ACC112 (cell line): ENCODE results near the gene INPP5E.

Source experiments
- H2AFZ ChIP-seq: fragments of 200-600 bp; sonication (generic); one replicate; pipeline ENCODE4 v1.6.0; 2017; ENCODE audit warnings: antibody characterized with exemption, low read length; ENCODE audit not compliant: unreplicated experiment
- H3K27ac ChIP-seq: fragments of 200-600 bp; sonication (generic); 2 replicates; pipeline ENCODE4 v1.5.1; 2014; ENCODE audit warnings: low read depth, mild to moderate bottlenecking, antibody characterized with exemption, low read length, moderate library complexity
- H3K27me3 ChIP-seq: fragments of 200-600 bp; sonication (generic); 2 replicates; pipeline ENCODE4 v1.6.1; 2014; ENCODE audit warnings: mild to moderate bottlenecking, antibody characterized with exemption, low read length, moderate library complexity, mixed read lengths; ENCODE audit not compliant: insufficient read depth
- H3K36me3 ChIP-seq: fragments of 200-600 bp; sonication (generic); 2 replicates; pipeline ENCODE4 v1.6.1; 2016; ENCODE audit warnings: mild to moderate bottlenecking, antibody characterized with exemption, low read length, moderate library complexity, mixed read lengths; ENCODE audit not compliant: insufficient read depth
- H3K4me1 ChIP-seq: fragments of 200-600 bp; sonication (generic); one replicate; pipeline ENCODE4 v1.6.1; 2016; ENCODE audit warnings: low read length, mixed read lengths; ENCODE audit not compliant: insufficient read depth, unreplicated experiment, control insufficient read depth
- H3K4me3 ChIP-seq: fragments of 200-600 bp; sonication (generic); 2 replicates; pipeline ENCODE4 v1.5.1; 2014; ENCODE audit warnings: mild to moderate bottlenecking, low read depth, low read length
- H3K79me2 ChIP-seq: fragments of 200-600 bp; sonication (generic); one replicate; pipeline ENCODE4 v1.6.0; 2016; ENCODE audit warnings: low read length; ENCODE audit not compliant: control insufficient read depth, unreplicated experiment, insufficient read depth

The INPP5E gene

GRCh38 chr9:136393531-136393930, 46.1 kb downstream of the INPP5E start:
- Histone ChIP-seq H3K4me3 (no peak overlapping the region), H3K27me3 (no peaks in the 10 kb centered on the region), H3K36me3 (peaks cover 18% of the 10 kb centered on the region; the same call in 1 of the 2 replicates), H3K27ac (no peak overlapping the region), H2AFZ (no peak overlapping the region), H3K79me2 (peaks cover 9% of the 10 kb centered on the region), H3K4me1 (peaks cover 13% of the 10 kb centered on the region)

- peaks cover 2% of the 10 kb centered on the region for H3K79me2 ChIP-seq
- no peak overlapping the region for H3K27ac ChIP-seq
- no peak overlapping the region for H3K4me3 ChIP-seq
- no peaks in the 10 kb centered on the region for H3K27me3 ChIP-seq
- H3K4me1 ChIP-seq = peaks cover 7% of the 10 kb centered on the region
- peaks cover 18% of the 10 kb centered on the region; the same call in 1 of the 2 replicates for H3K36me3 ChIP-seq
- H2AFZ ChIP-seq = no peak overlapping the region
Observed at GRCh38 chr9:136392538-136393449, 46.9 kb downstream of the INPP5E start.

- H3K79me2 ChIP-seq = no peaks in the 10 kb centered on the region
- peaks cover 7% of the 10 kb centered on the region for H3K4me1 ChIP-seq
- no peaks in the 10 kb centered on the region for H3K27me3 ChIP-seq
- H3K27ac ChIP-seq = no peak overlapping the region
- H3K4me3 ChIP-seq = no peak overlapping the region
- peaks cover 16% of the 10 kb centered on the region; the same call in 1 of the 2 replicates for H3K36me3 ChIP-seq
- H2AFZ ChIP-seq = no peak overlapping the region
Observed at GRCh38 chr9:136391737-136392537, 47.7 kb downstream of the INPP5E start.

- no peak overlapping the region for H2AFZ ChIP-seq
- no peak overlapping the region for H3K27ac ChIP-seq
- peaks cover 7% of the 10 kb centered on the region for H3K4me1 ChIP-seq
- H3K27me3 ChIP-seq = no peaks in the 10 kb centered on the region
- H3K79me2 ChIP-seq = no peaks in the 10 kb centered on the region
- no peak overlapping the region for H3K4me3 ChIP-seq
- peaks cover 7% of the 10 kb centered on the region; the same call in 1 of the 2 replicates for H3K36me3 ChIP-seq
Observed at GRCh38 chr9:136389396-136389795, 50.2 kb downstream of the INPP5E start.

GRCh38 chr9:136387217-136387616, 52.4 kb downstream of the INPP5E start:
- Histone ChIP-seq H3K4me1 (no peaks in the 10 kb centered on the region), H3K27ac (no peak overlapping the region), H3K79me2 (no peaks in the 10 kb centered on the region), H2AFZ (no peak overlapping the region), H3K4me3 (no peak overlapping the region), H3K27me3 (no peaks in the 10 kb centered on the region), H3K36me3 (peaks cover 3% of the 10 kb centered on the region; the same call in 1 of the 2 replicates)

GRCh38 chr9:136386018-136386417, 53.6 kb downstream of the INPP5E start:
- no peaks in the 10 kb centered on the region for H3K79me2 ChIP-seq
- H2AFZ ChIP-seq = no peak overlapping the region
- H3K27me3 ChIP-seq = no peaks in the 10 kb centered on the region
- no peak overlapping the region for H3K4me3 ChIP-seq
- H3K4me1 ChIP-seq = no peaks in the 10 kb centered on the region
- H3K27ac ChIP-seq = no peak overlapping the region
- peaks cover 3% of the 10 kb centered on the region; the same call in 1 of the 2 replicates for H3K36me3 ChIP-seq

- H3K27ac ChIP-seq = no peak overlapping the region
Observed at GRCh38 chr9:136385015-136385414, 54.6 kb downstream of the INPP5E start.

GRCh38 chr9:136383436-136383835, 56.2 kb downstream of the INPP5E start:
- Histone ChIP-seq H3K79me2 (no peaks in the 10 kb centered on the region), H3K4me1 (no peaks in the 10 kb centered on the region), H3K4me3 (no peak overlapping the region), H3K27me3 (no peaks in the 10 kb centered on the region), H3K27ac (no peak overlapping the region), H2AFZ (no peak overlapping the region), H3K36me3 (peaks cover 3% of the 10 kb centered on the region; the same call in 1 of the 2 replicates)

More at GRCh38 chr9:136385015-136385414, 54.6 kb downstream of the INPP5E start:
- Histone ChIP-seq H3K27me3 (no peaks in the 10 kb centered on the region), H3K4me1 (no peaks in the 10 kb centered on the region), H3K4me3 (no peak overlapping the region), H2AFZ (no peak overlapping the region), H3K79me2 (no peaks in the 10 kb centered on the region), H3K36me3 (peaks cover 3% of the 10 kb centered on the region; the same call in 1 of the 2 replicates)

- Histone ChIP-seq H3K79me2 (no peaks in the 10 kb centered on the region), H3K4me3 (no peak overlapping the region), H3K27ac (no peak overlapping the region), H3K36me3 (peaks cover 3% of the 10 kb centered on the region; the same call in 1 of the 2 replicates), H2AFZ (no peak overlapping the region), H3K27me3 (no peaks in the 10 kb centered on the region), H3K4me1 (no peaks in the 10 kb centered on the region)
Observed at GRCh38 chr9:136381966-136382513, 57.6 kb downstream of the INPP5E start.

GRCh38 chr9:136381311-136381710, 58.3 kb downstream of the INPP5E start:
- H3K36me3 ChIP-seq = peaks cover 3% of the 10 kb centered on the region; the same call in 1 of the 2 replicates
- no peaks in the 10 kb centered on the region for H3K27me3 ChIP-seq
- H3K27ac ChIP-seq = no peak overlapping the region
- H3K79me2 ChIP-seq = no peaks in the 10 kb centered on the region
- H2AFZ ChIP-seq = no peak overlapping the region
- no peaks in the 10 kb centered on the region for H3K4me1 ChIP-seq
- H3K4me3 ChIP-seq = no peak overlapping the region
